ENCODE data around the gene CTSL.

The CTSL gene

DNA sequence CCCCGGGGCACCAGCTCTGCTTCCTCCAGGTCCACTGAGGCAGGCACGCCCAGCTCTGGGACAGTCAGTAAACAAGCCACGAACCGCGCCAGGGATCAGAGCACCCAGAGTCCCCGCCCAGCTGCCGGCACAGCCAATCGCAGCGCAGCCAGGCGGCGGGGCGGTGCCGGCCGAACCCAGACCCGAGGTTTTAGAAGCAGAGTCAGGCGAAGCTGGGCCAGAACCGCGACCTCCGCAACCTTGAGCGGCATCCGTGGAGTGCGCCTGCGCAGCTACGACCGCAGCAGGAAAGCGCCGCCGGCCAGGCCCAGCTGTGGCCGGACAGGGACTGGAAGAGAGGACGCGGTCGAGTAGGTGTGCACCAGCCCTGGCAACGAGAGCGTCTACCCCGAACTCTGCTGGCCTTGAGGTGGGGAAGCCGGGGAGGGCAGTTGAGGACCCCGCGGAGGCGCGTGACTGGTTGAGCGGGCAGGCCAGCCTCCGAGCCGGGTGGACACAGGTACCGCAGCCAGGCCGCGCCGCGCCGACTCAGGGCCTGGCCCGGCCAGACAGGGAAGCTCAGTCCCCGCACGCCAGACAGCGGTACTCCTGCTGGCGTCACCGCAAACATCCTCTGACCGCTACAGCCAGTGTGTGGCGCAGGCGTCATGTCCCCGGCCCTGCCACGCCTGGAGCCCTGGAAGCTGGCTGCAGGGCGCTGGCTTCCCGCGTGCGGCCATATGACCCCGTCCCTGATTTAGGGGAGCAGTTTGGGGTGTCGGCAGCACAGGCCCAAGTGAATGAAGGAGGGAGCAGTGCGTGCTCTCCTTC is at the start of gene CTSL:
TSS of gene CTSL (plus strand) at position 220 of the 810 bp plus-strand sequence. CDS start 1,485 bp downstream, outside the sequence.
- DNase-seq: peak; percentile 44

DNA sequence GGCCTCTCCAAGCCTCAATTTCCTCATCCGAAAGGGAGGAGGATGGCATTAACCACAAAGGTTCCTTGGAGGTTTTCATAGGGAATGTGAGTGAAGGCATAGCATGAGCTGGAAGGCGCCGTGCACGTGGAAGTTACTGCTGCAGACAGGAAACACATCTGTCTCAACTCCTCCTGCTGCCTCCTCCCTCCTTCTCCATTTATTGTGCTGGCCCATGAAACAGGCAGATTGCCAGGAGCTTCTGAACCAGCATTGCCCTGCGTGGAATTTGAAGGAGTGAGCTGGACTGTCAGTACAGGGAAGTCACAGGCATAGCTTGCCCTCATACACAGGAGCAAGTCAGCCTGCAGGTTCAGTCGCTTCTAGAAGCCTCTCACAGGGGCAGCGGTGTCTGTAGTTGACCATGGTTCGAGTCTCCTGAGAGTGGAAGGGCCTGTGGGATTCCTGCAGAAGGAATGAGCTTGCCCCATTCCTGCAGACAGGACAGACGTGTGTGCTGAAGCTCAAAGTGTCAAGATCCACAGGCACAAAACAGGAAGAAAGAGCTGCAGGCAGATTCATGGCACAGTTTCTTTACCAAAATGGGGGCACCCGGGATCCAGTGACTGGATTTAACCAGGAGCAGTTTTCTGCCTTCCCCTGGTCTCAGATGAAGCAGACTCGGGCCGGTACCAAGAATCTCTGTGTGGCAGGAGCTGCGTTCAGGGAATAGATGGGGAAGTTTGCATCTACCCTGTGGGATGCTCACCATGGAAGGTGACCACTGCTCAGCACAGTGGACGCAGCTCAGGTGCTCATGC is 48.7 kb upstream of the CTSL start:
- no peak for DNase-seq

DNA sequence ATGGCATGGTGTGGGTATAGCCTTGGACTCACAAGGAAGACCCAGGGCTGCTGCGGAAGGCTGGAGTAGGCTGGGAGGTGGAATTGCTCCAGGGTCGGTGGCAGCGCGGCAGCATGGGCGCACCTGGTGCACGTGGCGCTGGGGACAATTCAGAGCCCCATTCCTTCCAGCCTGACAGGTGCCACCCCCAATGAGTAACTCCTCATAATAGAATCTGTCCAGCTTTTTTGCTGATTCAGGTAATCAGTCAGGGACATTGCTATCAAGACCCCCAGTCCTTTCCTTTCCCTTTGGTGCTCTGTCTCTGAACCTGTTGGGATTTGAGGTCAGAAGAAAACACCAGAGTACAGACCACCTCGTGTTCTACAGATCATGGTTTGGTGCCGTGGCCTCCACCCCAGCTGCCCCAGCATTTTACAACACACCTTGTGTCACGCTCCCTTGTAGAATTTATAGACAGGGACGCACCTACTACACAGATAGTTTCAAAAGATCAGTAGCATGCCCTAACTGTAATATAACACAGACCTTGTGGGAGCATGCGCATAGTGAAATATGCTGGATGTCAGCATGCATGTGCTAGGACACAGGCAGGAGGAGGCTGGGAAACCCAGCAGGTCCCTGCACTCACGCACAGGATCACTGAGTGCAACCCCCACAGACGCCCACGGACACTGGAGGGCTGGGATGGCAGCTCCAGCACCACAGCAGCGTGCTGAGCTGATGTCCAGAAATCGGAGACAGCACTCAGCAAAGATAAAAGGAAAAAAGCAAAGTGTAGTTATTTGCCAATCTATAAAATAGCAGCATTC is 47.9 kb upstream of the CTSL start:
- DNase-seq: no peak

DNA sequence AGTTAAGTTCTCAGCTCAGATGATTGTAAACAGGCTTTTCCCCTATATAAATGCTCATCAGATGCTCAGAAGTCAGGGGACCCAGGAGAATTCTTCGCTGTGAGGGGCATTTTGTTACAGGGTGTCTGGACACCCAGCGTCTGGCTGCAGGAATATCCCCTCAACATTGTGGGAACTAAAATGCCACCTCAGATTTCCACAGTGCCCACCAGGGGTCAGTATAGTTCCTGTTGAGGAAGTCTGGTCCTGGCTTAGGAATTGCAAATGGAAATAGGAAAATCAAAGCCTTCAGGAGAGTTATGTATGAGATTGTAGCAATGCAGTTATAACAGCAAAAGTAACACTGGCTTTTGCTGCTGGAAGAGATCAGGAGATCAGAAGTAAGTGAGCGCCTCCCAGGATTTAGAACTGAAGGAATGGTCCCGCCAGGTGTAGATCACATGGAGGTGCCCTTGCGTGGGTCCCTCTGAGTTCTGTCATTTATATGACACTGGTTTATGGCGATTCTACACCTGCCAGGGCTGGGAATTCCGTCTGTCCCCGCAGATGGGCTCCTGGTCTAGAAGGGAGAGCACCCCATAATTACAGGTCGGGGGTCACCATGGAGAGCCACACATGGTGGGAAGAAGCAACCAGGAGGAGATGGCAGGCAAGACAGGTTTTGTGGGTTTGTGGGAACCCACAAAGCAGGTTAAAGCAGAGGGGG is 47.1 kb upstream of the CTSL start:
- peak; percentile 46 for DNase-seq

DNA sequence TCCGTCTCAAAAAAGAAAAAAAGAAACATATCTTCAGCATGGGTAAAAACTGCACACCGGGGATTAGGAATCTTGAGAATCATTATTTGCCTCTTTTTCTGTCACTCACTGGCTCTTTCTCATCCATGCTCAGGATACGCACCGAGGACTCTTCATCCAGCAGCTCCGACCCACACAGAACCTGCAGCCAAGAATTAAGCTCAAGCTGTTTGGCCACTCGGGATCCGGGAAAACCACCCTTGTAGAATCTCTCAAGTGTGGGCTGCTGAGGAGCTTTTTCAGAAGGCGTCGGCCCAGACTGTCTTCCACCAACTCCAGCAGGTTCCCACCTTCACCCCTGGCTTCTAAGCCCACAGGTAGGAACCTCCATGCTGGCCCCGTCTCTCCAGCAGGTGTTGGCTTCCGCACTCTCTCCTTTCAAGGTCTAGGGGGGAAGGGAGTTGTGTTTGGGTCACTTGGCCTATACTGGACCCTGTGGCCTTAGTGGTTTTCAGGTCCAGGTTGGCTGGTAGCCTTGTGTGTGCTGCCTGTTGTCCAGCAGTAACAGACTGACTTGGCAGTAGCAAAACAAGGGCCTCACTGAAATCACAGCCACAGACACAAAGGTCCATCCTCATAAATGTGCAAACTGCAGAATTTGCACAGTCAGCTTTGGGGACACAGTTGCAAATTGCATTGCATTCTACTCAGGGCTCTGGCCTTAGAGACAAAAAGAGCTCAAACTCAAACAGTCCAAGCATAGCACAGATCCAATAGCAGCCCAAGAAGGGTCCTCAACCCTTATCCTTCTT is 44.5 kb upstream of the CTSL start:
- DNase-seq: no peak

DNA sequence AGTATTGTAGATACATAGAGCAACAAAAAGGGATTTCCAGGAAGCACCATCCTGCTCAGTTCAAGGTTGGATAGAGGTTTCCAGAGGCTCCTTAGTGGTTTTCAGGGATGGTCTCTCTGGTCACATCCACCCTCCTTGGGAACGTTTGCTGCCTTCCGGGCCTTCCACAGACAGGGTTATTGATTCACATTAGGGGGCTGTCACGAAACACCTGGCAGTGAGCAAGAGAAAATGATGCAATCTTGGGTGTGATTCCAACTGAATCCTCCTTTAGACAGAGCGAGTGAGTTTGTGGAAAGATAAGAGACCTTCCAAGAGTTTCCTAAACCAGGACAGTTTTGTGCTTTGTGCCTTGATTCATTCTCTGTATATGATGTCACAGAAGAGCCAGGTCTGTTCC is 43.8 kb upstream of the CTSL start:
- DNase-seq: no peak

DNA sequence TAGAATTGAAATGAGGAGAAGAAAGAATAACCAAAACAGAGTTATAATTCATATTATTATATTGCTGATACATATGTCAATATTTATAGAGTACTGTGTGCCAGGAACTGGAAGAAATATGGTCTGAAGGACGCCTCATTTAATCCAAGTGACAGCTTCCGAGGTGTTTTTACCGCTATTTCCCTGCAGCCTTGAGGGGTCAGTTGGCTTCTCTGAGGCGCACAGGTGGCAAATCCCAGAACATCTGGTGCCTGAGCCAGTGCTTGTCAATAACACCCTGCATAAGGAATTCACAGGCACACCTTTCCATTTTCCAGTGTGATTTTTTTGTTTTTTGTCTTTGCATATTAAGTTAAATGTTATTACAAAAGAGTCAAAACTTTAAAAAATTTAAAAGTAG is 43.3 kb upstream of the CTSL start:
- DNase-seq: no peak

DNA sequence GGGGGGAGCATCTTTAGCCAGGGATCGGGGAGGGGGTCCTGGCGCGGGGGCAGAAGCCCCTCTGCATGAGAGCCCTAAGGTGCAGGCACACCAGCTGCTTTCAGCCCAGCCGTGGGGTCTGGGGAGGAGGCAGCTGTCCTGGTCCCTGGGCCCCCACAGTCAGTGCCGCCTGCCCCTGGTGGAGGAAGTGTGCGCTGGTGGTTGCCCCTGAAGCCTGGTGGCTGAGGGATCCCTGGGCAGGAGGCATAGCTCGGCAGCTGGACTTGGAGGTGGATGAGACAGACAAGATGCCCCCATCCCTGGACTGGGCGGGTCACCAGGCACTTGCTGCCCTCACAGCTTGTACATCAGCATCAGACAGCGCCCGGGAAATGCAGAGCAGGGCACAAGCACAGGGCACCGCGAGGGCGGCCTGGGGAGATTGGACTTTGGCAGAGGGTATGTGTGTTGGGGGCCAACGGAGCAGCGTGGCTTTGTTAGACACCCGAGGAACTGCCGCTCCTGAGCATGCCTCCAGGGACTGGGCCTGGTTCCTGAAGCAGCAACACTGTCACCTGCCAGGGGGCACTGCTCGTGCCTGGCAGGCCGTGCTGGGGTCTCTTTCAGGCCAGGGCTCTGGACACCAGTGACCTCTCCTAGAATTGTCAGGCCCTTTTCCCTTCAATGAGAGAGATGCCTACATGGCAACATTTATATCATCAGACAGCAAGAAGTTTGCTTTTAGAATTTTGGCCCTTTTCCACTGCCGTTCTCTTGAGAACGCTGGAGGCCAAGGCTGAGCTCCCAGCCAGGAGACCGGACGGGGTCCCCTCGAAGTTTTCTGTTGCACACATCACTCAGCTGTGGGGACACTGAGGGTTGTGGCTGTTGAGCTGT is 41.9 kb upstream of the CTSL start:
- no peak for DNase-seq

DNA sequence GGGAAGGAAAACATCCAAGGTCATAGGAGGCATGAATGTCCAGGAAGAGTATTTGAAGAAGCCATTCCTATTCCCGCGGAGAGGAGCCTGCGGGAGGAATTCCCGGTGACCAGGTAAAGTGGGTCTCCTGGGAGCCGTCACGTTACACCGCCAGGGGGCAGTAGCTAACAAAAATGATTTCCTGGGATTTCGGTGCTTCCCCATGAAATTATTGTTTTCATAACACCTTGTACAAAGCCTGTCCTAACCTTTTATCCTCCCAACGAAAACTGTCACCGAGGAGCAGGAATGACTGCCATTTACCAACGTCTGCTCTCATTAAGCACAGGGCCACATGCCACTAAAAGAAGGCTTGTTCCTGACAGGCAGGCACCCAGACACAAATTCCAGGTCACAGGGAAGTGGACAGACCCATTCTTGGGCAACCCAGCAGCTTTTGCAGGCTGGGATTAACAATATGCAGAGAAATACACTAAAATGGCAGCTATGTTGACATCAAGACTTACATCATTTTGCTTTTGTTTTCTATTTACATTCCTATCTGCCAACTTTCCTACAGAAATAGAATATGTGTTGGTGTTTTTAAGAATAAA is 41.2 kb upstream of the CTSL start:
- DNase-seq: peak; percentile 2

DNA sequence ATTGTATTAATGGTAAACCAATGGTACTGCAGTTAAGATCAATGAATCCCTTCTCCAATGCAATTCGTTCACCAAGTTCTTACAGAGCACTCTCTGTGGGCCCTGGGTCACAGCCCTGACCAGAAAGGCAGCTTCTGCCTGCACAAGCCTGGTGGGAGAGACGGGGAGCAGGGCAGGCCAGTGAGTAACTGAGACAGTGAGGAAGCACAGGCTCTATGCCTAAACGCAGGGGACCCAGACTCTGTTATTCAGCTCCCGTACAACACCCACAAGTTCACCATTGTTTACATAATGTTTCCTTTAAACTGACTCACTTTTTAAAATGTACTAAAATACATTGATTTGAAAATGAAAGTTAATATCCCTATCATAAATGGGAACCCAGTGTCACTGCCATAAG is 40.5 kb upstream of the CTSL start:
- DNase-seq: no peak

DNA sequence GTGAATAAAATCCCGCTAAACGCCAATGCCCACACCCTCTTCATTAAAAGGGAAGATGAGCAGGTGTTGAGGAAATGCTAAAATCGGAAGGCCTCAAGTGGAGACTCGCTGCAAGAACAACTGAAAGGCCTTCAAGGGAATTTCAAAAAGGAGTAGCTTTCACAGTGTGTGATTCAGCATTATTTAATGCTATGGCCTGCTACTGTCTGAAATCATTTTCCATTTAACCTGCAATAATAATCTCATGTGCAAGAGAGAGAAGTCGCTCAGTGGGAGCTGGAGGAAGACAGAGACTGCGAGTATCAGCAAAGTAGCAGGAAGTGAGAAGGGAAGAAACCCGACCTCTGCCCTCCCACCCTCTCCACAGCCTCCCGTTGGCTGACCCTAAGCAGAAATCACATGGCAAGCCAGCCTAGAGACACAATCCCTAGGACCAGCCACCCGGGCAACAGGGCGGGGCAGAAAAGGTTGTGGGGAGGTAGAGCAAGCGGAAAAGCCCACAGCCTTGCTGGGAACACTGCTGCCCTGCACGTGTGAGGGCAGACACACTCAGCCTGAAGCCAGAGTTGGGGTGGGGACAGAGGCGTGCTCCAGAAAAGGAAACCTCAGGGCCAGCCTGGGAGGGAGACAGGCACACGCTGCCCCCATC is 39.9 kb upstream of the CTSL start:
- no peak for DNase-seq

DNA sequence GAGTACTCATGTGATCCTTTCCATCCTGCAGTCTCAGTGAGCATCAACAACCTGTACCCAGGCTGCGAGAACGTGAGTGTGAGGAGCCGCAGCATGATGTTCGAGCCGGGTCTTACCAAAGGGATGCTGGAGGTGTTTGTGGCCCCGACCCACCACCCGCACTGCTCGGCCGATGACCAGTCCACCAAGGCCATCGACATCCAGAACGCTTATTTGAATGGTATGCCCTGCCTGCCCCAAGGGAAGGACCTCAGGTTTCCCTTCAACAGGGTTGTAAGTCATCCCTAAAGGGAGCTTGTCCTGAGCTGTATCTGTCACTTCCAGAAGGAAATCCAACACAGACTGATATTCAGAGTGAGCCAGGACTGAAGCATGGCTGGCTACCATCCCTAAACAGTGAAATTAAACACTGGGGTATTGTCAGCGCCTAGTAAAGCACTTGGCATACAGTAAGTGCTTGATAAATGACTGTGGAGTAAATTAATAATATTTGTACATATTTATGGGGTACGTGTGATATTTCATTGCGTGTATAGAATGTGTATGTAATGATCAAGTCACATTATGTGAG is 39.3 kb upstream of the CTSL start:
- no peak for DNase-seq

DNA sequence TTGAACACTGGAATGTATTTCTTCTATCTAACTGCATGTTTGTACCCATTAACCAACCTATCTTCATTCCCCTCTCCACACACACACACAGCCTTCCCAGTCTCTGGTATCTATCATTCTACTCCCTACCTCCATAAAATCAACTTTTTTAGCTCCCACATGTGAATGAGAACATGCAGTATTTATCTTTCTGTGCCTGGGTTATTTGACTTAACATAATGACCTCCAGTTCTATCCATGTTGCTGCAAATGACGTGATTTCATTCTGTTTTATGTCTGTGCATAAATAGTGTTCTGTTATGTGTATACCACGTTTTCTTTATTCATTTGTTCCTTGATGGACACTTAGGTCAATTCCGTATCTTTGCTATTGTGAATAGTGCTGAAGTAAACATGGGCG is 38.7 kb upstream of the CTSL start:
- no peak for DNase-seq

DNA sequence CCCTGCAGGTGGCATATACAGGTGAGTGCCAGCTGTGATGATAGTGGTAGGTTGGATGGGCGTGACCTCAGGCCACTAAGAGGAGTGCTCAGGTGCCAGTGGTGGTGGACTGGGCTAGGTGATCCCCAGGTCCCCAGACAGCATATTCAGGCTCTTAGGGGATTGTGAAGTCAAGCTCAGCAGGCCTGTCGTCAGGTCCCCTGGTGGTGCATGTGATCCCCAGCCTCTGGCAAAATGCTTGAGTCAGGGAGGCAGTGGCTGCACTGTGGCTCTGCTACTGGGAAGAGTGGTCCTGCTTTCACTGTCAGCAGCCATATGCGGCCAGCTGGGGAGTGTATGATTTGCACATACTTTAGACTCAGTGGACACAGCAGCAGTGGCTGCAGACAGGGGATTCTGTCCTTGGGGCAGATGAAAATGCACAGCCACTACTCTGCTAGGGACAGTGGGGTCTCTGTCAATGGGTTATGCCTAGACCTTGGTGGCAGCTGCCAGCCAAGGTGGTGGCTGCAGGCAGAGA is 31.6 kb upstream of the CTSL start:
- DNase-seq: no peak

DNA sequence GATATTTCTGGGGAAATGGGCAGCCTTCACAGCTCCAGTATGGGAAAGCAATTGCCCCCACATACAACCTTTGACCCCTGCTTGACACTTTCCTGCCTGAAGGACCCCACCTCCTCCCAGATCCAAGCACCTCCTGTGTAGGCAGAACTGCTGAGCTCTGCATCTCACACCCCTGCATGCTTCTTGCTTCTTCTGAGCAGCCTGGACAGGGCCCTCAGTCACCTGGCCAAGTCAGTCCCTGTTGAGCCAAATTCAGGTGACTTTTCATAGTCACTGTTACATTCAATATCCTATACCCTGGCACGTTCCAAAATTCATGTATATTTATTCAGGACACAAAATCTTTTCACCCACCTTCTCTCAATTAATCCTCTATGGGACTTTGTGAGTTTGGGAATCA is 30.4 kb upstream of the CTSL start:
- DNase-seq: no peak

DNA sequence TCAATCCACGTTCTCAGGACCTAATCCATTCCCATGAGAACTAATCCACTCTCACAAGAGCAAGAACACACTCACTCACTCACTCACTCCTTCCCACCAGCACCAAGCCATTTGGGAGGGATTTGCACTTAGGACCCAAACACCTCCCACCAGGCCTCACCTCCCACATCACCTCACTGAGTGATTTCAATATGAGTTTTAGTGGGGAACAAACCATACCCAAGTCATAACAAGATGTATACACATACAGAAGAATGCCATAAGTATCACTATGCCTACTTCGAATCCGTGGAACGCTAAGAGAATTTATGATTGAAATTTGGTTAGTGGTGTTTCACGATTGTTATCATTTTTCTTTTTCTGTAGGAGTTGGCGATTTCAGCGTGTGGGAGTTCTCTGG is 29.3 kb upstream of the CTSL start:
- no peak for DNase-seq

DNA sequence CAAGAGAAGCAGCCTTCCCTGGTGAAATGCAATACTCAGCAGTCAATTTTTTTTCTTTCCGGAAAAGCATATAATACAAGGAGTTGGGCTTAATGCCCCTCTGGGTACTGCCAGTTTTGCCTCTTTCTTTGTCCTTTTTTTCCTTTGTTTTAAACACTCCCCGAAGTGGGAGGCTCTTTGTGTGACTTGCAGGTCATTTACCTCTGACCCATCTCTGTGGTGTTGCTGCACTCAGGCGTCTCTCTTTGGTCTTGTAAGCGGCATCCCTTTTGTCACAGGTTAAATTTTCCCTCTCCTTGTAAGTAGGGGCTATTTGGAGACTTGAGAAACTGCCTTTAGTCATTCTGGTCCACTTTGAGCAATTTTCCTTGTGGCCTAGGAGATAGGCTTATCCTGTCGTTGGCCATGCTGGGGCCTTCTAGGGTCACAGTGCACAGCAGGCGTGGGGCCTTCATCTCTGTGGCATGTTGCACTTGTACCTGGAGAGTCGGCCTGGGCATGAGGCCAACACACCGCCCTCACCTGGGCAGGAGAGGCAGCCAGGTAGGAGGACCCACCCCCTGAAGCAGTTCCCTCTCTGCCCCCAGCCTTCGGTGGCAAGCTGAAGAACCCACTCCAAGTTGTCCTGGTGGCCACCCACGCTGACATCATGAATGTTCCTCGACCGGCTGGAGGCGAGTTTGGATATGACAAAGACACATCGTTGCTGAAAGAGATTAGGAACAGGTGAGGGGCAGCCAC is 27.7 kb upstream of the CTSL start:
- DNase-seq: no peak

DNA sequence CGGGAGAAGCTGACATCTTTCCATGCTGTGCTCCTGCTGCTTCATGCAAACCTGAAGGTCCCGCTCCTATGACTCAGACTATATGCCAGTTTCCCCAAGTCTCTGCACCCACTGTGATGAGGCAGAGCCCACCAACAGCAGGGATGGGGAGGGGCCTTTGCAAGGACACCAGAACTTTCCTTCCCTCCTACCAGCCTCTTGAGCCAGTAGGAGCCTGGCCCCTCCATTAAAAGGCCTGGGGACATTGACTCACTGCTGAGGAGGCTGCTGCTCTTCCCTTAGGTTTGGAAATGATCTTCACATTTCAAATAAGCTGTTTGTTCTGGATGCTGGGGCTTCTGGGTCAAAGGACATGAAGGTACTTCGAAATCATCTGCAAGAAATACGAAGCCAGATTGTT is 26.1 kb upstream of the CTSL start:
- no peak for DNase-seq

DNA sequence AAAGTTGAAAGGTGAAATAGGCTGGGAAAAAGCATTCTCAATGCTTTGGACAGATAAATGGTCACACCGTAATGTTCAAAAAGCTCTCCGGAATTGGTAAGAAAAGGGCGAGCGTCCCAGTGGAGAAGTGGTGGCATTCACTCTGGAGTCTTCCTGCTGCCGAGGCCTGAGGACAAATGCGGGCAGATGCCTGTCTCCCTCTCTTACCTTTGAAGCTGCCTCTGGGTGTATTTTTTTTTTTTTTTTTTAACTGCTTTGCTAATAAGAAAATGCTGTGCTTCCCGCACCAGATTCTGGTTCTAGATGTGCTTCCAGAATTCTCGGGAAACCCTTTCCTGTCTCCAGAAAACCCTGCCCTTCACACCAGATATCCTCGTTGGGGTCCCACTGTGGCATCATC is 24.4 kb upstream of the CTSL start:
- no peak for DNase-seq

Data from NCI-H510A treated with DMSO at 0.1 percent for 48 hours (cell line).